NCI-H2171 (cell line): ENCODE results near the gene TLX3.
A peak's percentile ranks its signal among the peaks of the same experiment; 100 is the strongest.

ENCODE experiments used
- DNase-seq: peaks from one replicate; lab custom pipeline; 2025; lab: John Stamatoyannopoulos, UW

The TLX3 gene

GRCh38 chr5:171306166-171306565, 2.9 kb upstream of the TLX3 start:
- no peak for DNase-seq

GRCh38 chr5:171306781-171307591, 2.1 kb upstream of the TLX3 start:
- DNase-seq, result no peak

GRCh38 chr5:171307789-171308452, 1.1 kb upstream of the TLX3 start:
- no peak for DNase-seq

- peak; percentile 11 for DNase-seq
Measured at GRCh38 chr5:171309276-171310211, 496 bp downstream of the TLX3 start.

GRCh38 chr5:171310212-171310818, 1.3 kb downstream of the TLX3 start:
- DNase-seq, result no peak

- no peak for DNase-seq
Measured at GRCh38 chr5:171310819-171311321, 1.8 kb downstream of the TLX3 start.

GRCh38 chr5:171311322-171312077, 2.5 kb downstream of the TLX3 start:
- no peak for DNase-seq

- no peak for DNase-seq
Measured at GRCh38 chr5:171312129-171312974, 3.3 kb downstream of the TLX3 start.

GRCh38 chr5:171313481-171314206, 4.6 kb downstream of the TLX3 start:
- DNase-seq, result no peak

- DNase-seq, result no peak
Measured at GRCh38 chr5:171314728-171315385, 5.8 kb downstream of the TLX3 start.

- DNase-seq, result no peak
Measured at GRCh38 chr5:171315386-171315891, 6.4 kb downstream of the TLX3 start.

- DNase-seq, result no peak
Measured at GRCh38 chr5:171315925-171316257, 6.8 kb downstream of the TLX3 start.

- DNase-seq, result no peak
Measured at GRCh38 chr5:171316258-171317121, 7.4 kb downstream of the TLX3 start.

- DNase-seq, result no peak
Measured at GRCh38 chr5:171317230-171317629, 8.2 kb downstream of the TLX3 start.

GRCh38 chr5:171318026-171318425, 9.0 kb downstream of the TLX3 start:
- no peak for DNase-seq

- no peak for DNase-seq
Measured at GRCh38 chr5:171321447-171321846, 12.4 kb downstream of the TLX3 start.

- DNase-seq, result no peak
Measured at GRCh38 chr5:171322527-171322926, 13.5 kb downstream of the TLX3 start.

- no peak for DNase-seq
Measured at GRCh38 chr5:171323007-171323406, 14.0 kb downstream of the TLX3 start.
